H1 (cell line): ENCODE measurements around the gene MBTPS1. TPM values are rescaled to one million over a fixed set of nuclear protein-coding genes. Genes with fewer than 3 reads are reported as not detected.

Source experiments
- CTCF ChIA-PET: fragments of 300-600 bp; sonication (Branson Sonifier 250); formaldehyde crosslinking; loops from one replicate; lab custom pipeline; 2021; ENCODE audit not compliant: partially characterized antibody; lab: Charles Lee
- POLR2A ChIA-PET: fragments of 300-600 bp; sonication (Branson Sonifier 250); formaldehyde crosslinking; loops from one replicate; lab custom pipeline; 2021; ENCODE audit warnings: inconsistent platforms; ENCODE audit not compliant: partially characterized antibody; lab: Charles Lee
- DNase-seq, 2 experiments: peaks; one replicate each; pipeline versions ENCODE4 v3.0.0 to v3.0.0-alpha.2; 2010 to 2022; ENCODE audit warnings: low spot score in 2 of 2, low read depth in 1 of 2, mixed read lengths in 1 of 2
- FAIRE-seq: peaks from 2 replicates; lab custom pipeline; 2011; peaks lifted over from hg19 to GRCh38; lab: Jason Lieb, UNC
- H2AFZ ChIP-seq: 2 replicates; pipeline ENCODE4 v1.8.1; 2012; ENCODE audit warnings: low read length, inconsistent platforms
- H2AK5ac ChIP-seq: 2 replicates; pipeline ENCODE4 v1.6.1; 2013; ENCODE audit warnings: low read depth, low read length
- H2BK120ac ChIP-seq: replicated peaks from 2 replicates; pipeline ENCODE3; 2013; ENCODE audit warnings: low read depth, low read length, inconsistent platforms
- H2BK12ac ChIP-seq: 2 replicates; pipeline ENCODE4 v1.6.1; 2013; ENCODE audit warnings: low read depth, low read length
- H2BK15ac ChIP-seq: 2 replicates; pipeline ENCODE4 v1.6.1; 2013; ENCODE audit warnings: low read length
- H2BK20ac ChIP-seq: 2 replicates; pipeline ENCODE4 v1.6.1; 2013; ENCODE audit warnings: low read length
- H2BK5ac ChIP-seq: 2 replicates; pipeline ENCODE4 v1.6.1; 2013; ENCODE audit warnings: low read depth, low read length
- H3K14ac ChIP-seq: 2 replicates; pipeline ENCODE4 v1.6.1; 2013; ENCODE audit warnings: inconsistent platforms; ENCODE audit not compliant: insufficient read length
- H3K18ac ChIP-seq: 2 replicates; pipeline ENCODE4 v1.6.1; 2013; ENCODE audit warnings: low read length; ENCODE audit errors: extremely low read depth
- H3K23ac ChIP-seq: 2 replicates; pipeline ENCODE4 v1.6.1; 2013; ENCODE audit warnings: inconsistent platforms; ENCODE audit not compliant: insufficient read length
- H3K23me2 ChIP-seq: 2 replicates; pipeline ENCODE4 v1.6.1; 2013; ENCODE audit warnings: low read depth, low read length
- H3K27ac ChIP-seq: 2 replicates; pipeline ENCODE4 v1.6.1; 2011; ENCODE audit warnings: low read depth, low read length, inconsistent platforms
- H3K27me3 ChIP-seq, 4 experiments: replicated peaks in 1 of 4; 1 replicate in 1 of 4; 2 replicates in 3 of 4; pipeline versions ENCODE4 v1.6.1 to v1.8.1; 2011 to 2013; ENCODE audit warnings: low read length in 3 of 4, mild to moderate bottlenecking in 3 of 4, inconsistent platforms in 2 of 4, mixed read lengths in 2 of 4, moderate library complexity in 1 of 4; ENCODE audit not compliant: control insufficient read depth in 3 of 4, insufficient read depth in 3 of 4; ENCODE audit errors: extremely low read depth in 1 of 4
- H3K36me3 ChIP-seq, 4 experiments: 2 replicates each; pipeline versions ENCODE4 v1.6.1 to v1.8.1; 2011 to 2013; ENCODE audit warnings: mild to moderate bottlenecking in 4 of 4, low read length in 3 of 4, moderate library complexity in 2 of 4, control low read depth in 1 of 4, inconsistent platforms in 1 of 4; ENCODE audit not compliant: insufficient read depth in 4 of 4, control insufficient read depth in 2 of 4
- H3K4ac ChIP-seq: replicated peaks from 2 replicates; pipeline ENCODE3; 2013; ENCODE audit warnings: low read length, low read depth, mixed read lengths, inconsistent platforms; ENCODE audit not compliant: insufficient read length
- H3K4me1 ChIP-seq, 4 experiments: replicated peaks in 1 of 4; 1 replicate in 1 of 4; 2 replicates in 3 of 4; pipeline versions ENCODE4 v1.6.1 to v1.8.1; 2011 to 2013; ENCODE audit warnings: low read length in 3 of 4, inconsistent platforms in 2 of 4, mixed read lengths in 1 of 4; ENCODE audit not compliant: insufficient read depth in 4 of 4, control insufficient read depth in 3 of 4
- H3K4me2 ChIP-seq, 2 experiments: 2 replicates each; pipeline versions ENCODE4 v1.6.1 to v1.8.1; 2011 to 2013; ENCODE audit warnings: low read depth in 2 of 2, low read length in 2 of 2, control low read depth in 1 of 2, inconsistent platforms in 1 of 2, mild to moderate bottlenecking in 1 of 2; ENCODE audit not compliant: insufficient read depth in 1 of 2
- H3K4me3 ChIP-seq, 4 experiments: fragments of 200-600, 300-600 bp in 1 of 4; sonication (generic), shearing (Covaris generic), sonication (Bioruptor Twin) in 1 of 4; 2 replicates each; pipeline versions ENCODE4 v1.5.1 to v1.8.1; 2011 to 2016; ENCODE audit warnings: low read length in 4 of 4, low read depth in 3 of 4, control low read depth in 2 of 4, inconsistent platforms in 2 of 4, mild to moderate bottlenecking in 2 of 4, mixed read lengths in 1 of 4, moderate library complexity in 1 of 4; ENCODE audit not compliant: insufficient read depth in 2 of 4; ENCODE audit errors: extremely low read depth in 1 of 4
- H3K56ac ChIP-seq: replicated peaks from 2 replicates; pipeline ENCODE3; 2013; ENCODE audit warnings: low read depth, mild to moderate bottlenecking, mixed read lengths, low read length, inconsistent platforms; ENCODE audit not compliant: insufficient read length
- H3K79me1 ChIP-seq: 2 replicates; pipeline ENCODE4 v1.6.1; 2013; ENCODE audit warnings: low read depth, low read length, control low read depth
- H3K79me2 ChIP-seq, 2 experiments: 2 replicates each; pipeline versions ENCODE4 v1.6.1 to v1.8.1; 2012 to 2013; ENCODE audit warnings: low read length in 2 of 2, mild to moderate bottlenecking in 2 of 2, inconsistent platforms in 1 of 2; ENCODE audit not compliant: insufficient read depth in 2 of 2, control insufficient read depth in 1 of 2
- H3K9ac ChIP-seq, 4 experiments: replicated peaks in 1 of 4; 1 replicate in 1 of 4; 2 replicates in 3 of 4; pipeline versions ENCODE4 v1.6.1 to v1.8.1; 2011 to 2013; ENCODE audit warnings: low read depth in 3 of 4, low read length in 3 of 4, control low read depth in 2 of 4, mild to moderate bottlenecking in 2 of 4, moderate library complexity in 2 of 4, inconsistent platforms in 1 of 4; ENCODE audit errors: extremely low read depth in 1 of 4
- H3K9me3 ChIP-seq, 2 experiments: 2 replicates each; pipeline versions ENCODE4 v1.6.1 to v1.8.1; 2012 to 2013; ENCODE audit warnings: mild to moderate bottlenecking in 2 of 2, moderate library complexity in 2 of 2, control low read depth in 1 of 2, inconsistent platforms in 1 of 2, low read depth in 1 of 2, low read length in 1 of 2, mixed read lengths in 1 of 2; ENCODE audit not compliant: insufficient read depth in 2 of 2
- H4K20me1 ChIP-seq, 2 experiments: replicated peaks in 1 of 2; 2 replicates each; pipeline versions ENCODE3 to v1.8.1; 2011 to 2013; ENCODE audit warnings: inconsistent platforms in 2 of 2, low read length in 2 of 2, mild to moderate bottlenecking in 1 of 2; ENCODE audit not compliant: insufficient read depth in 2 of 2, control insufficient read depth in 1 of 2
- H4K5ac ChIP-seq: 2 replicates; pipeline ENCODE4 v1.6.1; 2013; ENCODE audit warnings: low read length, low read depth, mixed read lengths, inconsistent platforms; ENCODE audit not compliant: insufficient read length
- H4K8ac ChIP-seq: 2 replicates; pipeline ENCODE4 v1.8.0; 2013; ENCODE audit warnings: mild to moderate bottlenecking, moderate library complexity, low read length, inconsistent platforms; ENCODE audit not compliant: insufficient read depth; ENCODE audit errors: extremely low read depth
- H4K91ac ChIP-seq: replicated peaks from 2 replicates; pipeline ENCODE3; 2013; ENCODE audit warnings: low read length, mixed read lengths, inconsistent platforms; ENCODE audit not compliant: insufficient read length
- KDM1A ChIP-seq: fragments of 200-600, 300-600 bp; sonication (generic); IDR thresholded peaks from 2 replicates; pipeline ENCODE4 v1.7.1; 2016; ENCODE audit warnings: mild to moderate bottlenecking, low read length, borderline replicate concordance
- NRF1 ChIP-seq: IDR thresholded peaks from 2 replicates; pipeline ENCODE4 v1.6.1; 2011; ENCODE audit warnings: mild to moderate bottlenecking, low read depth, low read length, improper control_type of control experiment
- SAP30 ChIP-seq: fragments of 300-600 bp; sonication (generic); IDR thresholded peaks from 2 replicates; pipeline ENCODE4 v1.7.1; 2012; ENCODE audit warnings: low read length, moderate library complexity, mild to moderate bottlenecking, inconsistent platforms; ENCODE audit not compliant: insufficient read depth, insufficient replicate concordance
- SIN3A ChIP-seq, 2 experiments: IDR thresholded peaks in 1 of 2; conservative IDR thresholded peaks in 1 of 2; 2 replicates each; pipeline ENCODE4 v1.6.1; 2011 to 2012; ENCODE audit warnings: low read length in 2 of 2, improper control_type of control experiment in 1 of 2, low read depth in 1 of 2, mild to moderate bottlenecking in 1 of 2
- WGBS, 2 experiments: shearing (Covaris generic) in 1 of 2; methylation state at CpG; one replicate each; pipeline versions ENCODE4 v1.1.6 to v1.1.7; 2013 to 2015; ENCODE audit warnings: low lambda C conversion rate in 2 of 2, mixed read lengths in 2 of 2, inconsistent platforms in 1 of 2, low coverage in 1 of 2, missing lambda C conversion rate in 1 of 2; ENCODE audit not compliant: insufficient replicate concordance in 2 of 2, insufficient coverage in 1 of 2, insufficient read length in 1 of 2; ENCODE audit errors: extremely low coverage in 1 of 2, missing lambda C conversion rate in 1 of 2; 5-methylcytosine and 5-hydroxymethylcytosine counted together
- polyA plus RNA-seq, 7 experiments: library from polyadenylated mRNA; depleted of rRNA in 3 of 7; stranded (reverse) in 5 of 7; unstranded in 2 of 7; fragments of >200 nt in 5 of 7; fragments of 200-250 nt in 2 of 7; gene quantifications; 1 replicate in 5 of 7; 2 replicates in 1 of 7; 4 replicates in 1 of 7; pipeline versions ENCODE4 v1.2.1 to v1.2.3, GENCODE V29; 2011 to 2013; ENCODE audit warnings: missing spikeins in 2 of 7, mixed read lengths in 2 of 7
- total RNA-seq: library from RNA; stranded (reverse); fragmentation: NEBNext Ultra II Directional; extraction: Animal tissue kit (Norgen Biotek cat#: 25700); gene quantifications from 2 replicates; pipeline ENCODE4 v1.2.1, GENCODE V29; 2021

MBTPS1 gene
- total and polyA plus RNA-seq, 2 of the 8 experiments (the other 6 are each of a cell fraction or from before 2014, with no cell fraction given) = 30.6 to 53.3 TPM

DNA sequence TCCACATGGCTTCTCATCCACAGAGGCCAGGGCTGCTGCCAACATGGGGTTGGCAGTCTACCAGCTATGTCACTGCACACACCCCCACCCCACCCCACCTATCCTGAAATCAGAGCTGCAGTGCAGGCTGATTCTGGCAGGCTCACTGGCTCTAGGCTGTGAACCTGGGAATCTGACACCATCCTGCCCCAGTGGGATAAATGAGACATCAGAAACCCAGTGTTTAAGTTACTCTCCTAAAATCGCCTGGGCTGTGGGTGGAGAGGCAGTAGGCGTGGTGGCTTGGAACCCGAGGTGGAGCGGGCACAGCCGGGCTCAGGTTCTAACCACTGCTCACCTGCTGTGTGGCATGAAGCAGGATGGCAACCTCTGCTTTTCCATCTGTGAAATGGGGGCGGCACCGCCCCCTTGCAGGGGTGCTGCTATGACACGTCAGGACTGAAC is 79.7 kb downstream of the MBTPS1 start:
- Histone ChIP-seq H3K14ac (no peak overlapping the region), H3K4me2 (no peak overlapping the region), H3K4ac (peak overlapping the region; percentile 22), H4K20me1 (no peaks in the 10 kb centered on the region), H3K56ac (no peak overlapping the region), H3K36me3 (no peaks in the 10 kb centered on the region), H3K23me2 (no peaks in the 10 kb centered on the region; the same call in 1 of the 2 replicates), H2BK120ac (no peak overlapping the region), H3K4me3 (no peak overlapping the region), H3K27me3 (0 out of 7 replicates have a peak, but pooled peaks cover 0 to 2% (median 0%) of the 10 kb centered on the region in 4 experiments), H3K23ac (no peak overlapping the region), H2BK12ac (peak overlapping the region; percentile 39; the same call in 1 of the 2 replicates), H2BK15ac (no peak overlapping the region), H3K79me2 (no peaks in the 10 kb centered on the region), H4K5ac (no peak overlapping the region), H2BK5ac (no peak overlapping the region), H4K8ac (no peak overlapping the region), H2AK5ac (no peak overlapping the region), H3K27ac (no peak overlapping the region), H3K18ac (no peak overlapping the region), H4K91ac (no peak overlapping the region), H3K9me3 (peaks cover 5 to 6% of the 10 kb centered on the region in 2 experiments; a peak in 1 of 4 replicates), H3K9ac (no peak overlapping the region), H3K4me1 (peaks cover 0 to 8% (median 0%) of the 10 kb centered on the region in 4 experiments; a peak in 2 of 7 replicates), H2AFZ (no peak overlapping the region), H3K79me1 (no peaks in the 10 kb centered on the region), H2BK20ac (no peak overlapping the region)
- FAIRE-seq (no peak), DNase-seq (no peak)
- WGBS, 2 experiments = 86% methylated on average over 8 of the region's 8 CpGs; no CpG with 5 or more reads in 1 of the 2 experiments
- TF ChIP-seq NRF1 (no peak), KDM1A (0 out of 2 replicates have a peak, but pooled peaks have one; percentile 19), SIN3A (conservative IDR thresholded peaks at IDR 0.05 in 1 of 2, IDR thresholded peaks at IDR 0.05 in 1 of 2; ENCODE audit: low read depth in 1 of 2, low read length in 2 of 2) (no peak), SAP30 (no peak)
- ChIA-PET CTCF (interaction anchor here (1.3 to 12.8 kb wide), 3 partner anchors 9 to 77 kb away, joined by 4 to 267 read pairs (median 7); partner anchors contain the start of gene OSGIN1), POLR2A (interaction anchor here (1.7 kb wide), 1 partner anchor 16 kb away, joined by 5 read pairs; no protein-coding TSS in a partner anchor)
